Measurements from ENCODE around the gene NTM. TPM values are rescaled to one million over a fixed set of nuclear protein-coding genes. Genes with fewer than 3 reads are reported as not detected.

Gene NTM
- total RNA-seq, 1 experiment from 2014 or later, result 16.4 TPM

DNA sequence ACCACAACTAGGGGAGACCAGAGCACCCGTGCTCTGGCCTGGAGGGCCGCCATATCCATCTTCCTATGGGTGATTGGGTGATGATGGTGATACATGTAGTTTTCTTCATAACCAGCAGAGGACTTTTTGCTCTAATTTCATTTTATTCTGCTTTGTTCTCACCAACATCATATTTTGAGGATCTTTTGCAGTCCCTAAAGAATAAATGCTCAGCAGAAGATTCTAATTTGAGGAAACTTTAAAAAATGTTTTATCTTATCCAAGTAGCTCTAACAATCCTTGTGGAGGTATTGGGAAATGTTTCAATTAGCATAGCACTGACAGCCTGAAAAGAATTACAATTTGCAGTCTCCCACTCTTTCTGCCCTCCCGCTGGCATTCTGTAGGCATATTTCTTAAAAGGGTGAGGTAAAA, 544.0 kb downstream of the NTM start:
- no peak for DNase-seq (ENCODE audit: low spot score)
- CTCF ChIA-PET, result interaction anchor here (1.3 to 1.6 kb wide), 4 partner anchors 212 to 226 kb away, joined by 3 to 6 read pairs (median 4); no protein-coding TSS in a partner anchor
- peaks cover 21% of the 10 kb centered on the region for H3K27me3 Mint-ChIP-seq (ENCODE audit: low read depth)
- POLR2A ChIA-PET, result no interaction called here
- TF ChIP-seq FOXJ3 (CRISPR knock-in tag; IDR thresholded peaks at IDR 0.05; ENCODE audit: borderline replicate concordance) (no peak), ZNF121 (CRISPR knock-in tag; IDR thresholded peaks at IDR 0.05) (no peak), ERG (CRISPR knock-in tag; IDR thresholded peaks at IDR 0.05) (no peak), ZNF396 (CRISPR knock-in tag; IDR thresholded peaks at IDR 0.05; ENCODE audit: borderline replicate concordance) (no peak), RELA (CRISPR knock-in tag; IDR thresholded peaks at IDR 0.05; ENCODE audit: borderline replicate concordance) (no peak), TEAD1 (CRISPR knock-in tag; IDR thresholded peaks at IDR 0.05) (no peak), NR2C2 (CRISPR knock-in tag; IDR thresholded peaks at IDR 0.05) (no peak), OVOL2 (CRISPR knock-in tag; IDR thresholded peaks at IDR 0.05; ENCODE audit: borderline replicate concordance) (no peak), MAX (CRISPR knock-in tag; IDR thresholded peaks at IDR 0.05) (no peak), E2F4 (CRISPR knock-in tag; IDR thresholded peaks at IDR 0.05; ENCODE audit: borderline replicate concordance, low read depth) (no peak), MYBL2 (CRISPR knock-in tag; IDR thresholded peaks at IDR 0.05) (no peak), PREB (CRISPR knock-in tag; IDR thresholded peaks at IDR 0.05; ENCODE audit: borderline replicate concordance) (no peak), ZNF317 (CRISPR knock-in tag; IDR thresholded peaks at IDR 0.05; ENCODE audit: borderline replicate concordance, low read depth) (no peak), MXD4 (CRISPR knock-in tag; IDR thresholded peaks at IDR 0.05; ENCODE audit: borderline replicate concordance) (no peak), ZNF671 (CRISPR knock-in tag; IDR thresholded peaks at IDR 0.05) (no peak)
- TF ChIP-seq, protein P1, sequence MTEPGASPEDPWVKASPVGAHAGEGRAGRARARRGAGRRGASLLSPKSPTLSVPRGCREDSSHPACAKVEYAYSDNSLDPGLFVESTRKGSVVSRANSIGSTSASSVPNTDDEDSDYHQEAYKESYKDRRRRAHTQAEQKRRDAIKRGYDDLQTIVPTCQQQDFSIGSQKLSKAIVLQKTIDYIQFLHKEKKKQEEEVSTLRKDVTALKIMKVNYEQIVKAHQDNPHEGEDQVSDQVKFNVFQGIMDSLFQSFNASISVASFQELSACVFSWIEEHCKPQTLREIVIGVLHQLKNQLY (CRISPR knock-in tag; IDR thresholded peaks at IDR 0.05), result no peak
- TF ChIP-seq, protein P2, sequence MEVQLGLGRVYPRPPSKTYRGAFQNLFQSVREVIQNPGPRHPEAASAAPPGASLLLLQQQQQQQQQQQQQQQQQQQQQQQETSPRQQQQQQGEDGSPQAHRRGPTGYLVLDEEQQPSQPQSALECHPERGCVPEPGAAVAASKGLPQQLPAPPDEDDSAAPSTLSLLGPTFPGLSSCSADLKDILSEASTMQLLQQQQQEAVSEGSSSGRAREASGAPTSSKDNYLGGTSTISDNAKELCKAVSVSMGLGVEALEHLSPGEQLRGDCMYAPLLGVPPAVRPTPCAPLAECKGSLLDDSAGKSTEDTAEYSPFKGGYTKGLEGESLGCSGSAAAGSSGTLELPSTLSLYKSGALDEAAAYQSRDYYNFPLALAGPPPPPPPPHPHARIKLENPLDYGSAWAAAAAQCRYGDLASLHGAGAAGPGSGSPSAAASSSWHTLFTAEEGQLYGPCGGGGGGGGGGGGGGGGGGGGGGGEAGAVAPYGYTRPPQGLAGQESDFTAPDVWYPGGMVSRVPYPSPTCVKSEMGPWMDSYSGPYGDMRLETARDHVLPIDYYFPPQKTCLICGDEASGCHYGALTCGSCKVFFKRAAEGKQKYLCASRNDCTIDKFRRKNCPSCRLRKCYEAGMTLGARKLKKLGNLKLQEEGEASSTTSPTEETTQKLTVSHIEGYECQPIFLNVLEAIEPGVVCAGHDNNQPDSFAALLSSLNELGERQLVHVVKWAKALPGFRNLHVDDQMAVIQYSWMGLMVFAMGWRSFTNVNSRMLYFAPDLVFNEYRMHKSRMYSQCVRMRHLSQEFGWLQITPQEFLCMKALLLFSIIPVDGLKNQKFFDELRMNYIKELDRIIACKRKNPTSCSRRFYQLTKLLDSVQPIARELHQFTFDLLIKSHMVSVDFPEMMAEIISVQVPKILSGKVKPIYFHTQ (CRISPR knock-in tag; IDR thresholded peaks at IDR 0.05), result no peak
- TF ChIP-seq, protein P3, sequence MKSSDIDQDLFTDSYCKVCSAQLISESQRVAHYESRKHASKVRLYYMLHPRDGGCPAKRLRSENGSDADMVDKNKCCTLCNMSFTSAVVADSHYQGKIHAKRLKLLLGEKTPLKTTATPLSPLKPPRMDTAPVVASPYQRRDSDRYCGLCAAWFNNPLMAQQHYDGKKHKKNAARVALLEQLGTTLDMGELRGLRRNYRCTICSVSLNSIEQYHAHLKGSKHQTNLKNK (CRISPR knock-in tag; IDR thresholded peaks at IDR 0.05), result no peak
- TF ChIP-seq, protein P4, sequence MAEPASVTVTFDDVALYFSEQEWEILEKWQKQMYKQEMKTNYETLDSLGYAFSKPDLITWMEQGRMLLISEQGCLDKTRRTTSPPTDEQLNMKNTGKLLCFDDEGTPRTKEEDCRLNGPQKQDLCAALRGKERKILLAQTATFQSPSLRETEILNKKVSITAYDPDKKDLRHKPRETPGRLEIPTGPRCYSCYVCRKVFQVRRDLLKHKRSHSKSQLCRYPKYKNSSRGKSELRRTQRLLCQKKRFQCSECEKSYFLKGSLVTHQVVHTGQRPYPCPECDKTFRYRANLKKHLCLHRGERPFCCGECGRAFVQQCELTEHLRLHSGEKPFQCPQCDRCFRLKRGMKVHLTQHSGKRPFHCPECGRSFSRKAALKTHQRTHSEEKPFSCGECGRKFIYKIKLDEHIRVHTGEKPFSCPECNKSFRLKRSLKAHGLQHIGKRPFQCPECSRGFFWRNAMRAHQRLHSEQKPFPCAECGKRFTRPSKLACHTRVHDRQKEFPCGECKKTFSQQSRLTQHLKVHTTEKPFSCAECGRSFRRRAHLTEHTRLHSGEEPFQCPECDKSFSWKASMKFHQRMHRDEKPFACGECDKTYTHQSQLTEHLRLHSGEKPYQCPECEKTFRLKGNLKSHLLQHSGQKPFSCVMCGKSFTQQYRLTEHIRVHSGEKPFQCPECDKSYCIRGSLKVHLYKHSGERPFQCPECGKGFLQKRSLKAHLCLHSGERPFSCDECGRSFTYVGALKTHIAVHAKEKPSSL (CRISPR knock-in tag; conservative IDR thresholded peaks at IDR 0.05), result no peak
- TF ChIP-seq, protein P5, sequence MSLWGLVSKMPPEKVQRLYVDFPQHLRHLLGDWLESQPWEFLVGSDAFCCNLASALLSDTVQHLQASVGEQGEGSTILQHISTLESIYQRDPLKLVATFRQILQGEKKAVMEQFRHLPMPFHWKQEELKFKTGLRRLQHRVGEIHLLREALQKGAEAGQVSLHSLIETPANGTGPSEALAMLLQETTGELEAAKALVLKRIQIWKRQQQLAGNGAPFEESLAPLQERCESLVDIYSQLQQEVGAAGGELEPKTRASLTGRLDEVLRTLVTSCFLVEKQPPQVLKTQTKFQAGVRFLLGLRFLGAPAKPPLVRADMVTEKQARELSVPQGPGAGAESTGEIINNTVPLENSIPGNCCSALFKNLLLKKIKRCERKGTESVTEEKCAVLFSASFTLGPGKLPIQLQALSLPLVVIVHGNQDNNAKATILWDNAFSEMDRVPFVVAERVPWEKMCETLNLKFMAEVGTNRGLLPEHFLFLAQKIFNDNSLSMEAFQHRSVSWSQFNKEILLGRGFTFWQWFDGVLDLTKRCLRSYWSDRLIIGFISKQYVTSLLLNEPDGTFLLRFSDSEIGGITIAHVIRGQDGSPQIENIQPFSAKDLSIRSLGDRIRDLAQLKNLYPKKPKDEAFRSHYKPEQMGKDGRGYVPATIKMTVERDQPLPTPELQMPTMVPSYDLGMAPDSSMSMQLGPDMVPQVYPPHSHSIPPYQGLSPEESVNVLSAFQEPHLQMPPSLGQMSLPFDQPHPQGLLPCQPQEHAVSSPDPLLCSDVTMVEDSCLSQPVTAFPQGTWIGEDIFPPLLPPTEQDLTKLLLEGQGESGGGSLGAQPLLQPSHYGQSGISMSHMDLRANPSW (CRISPR knock-in tag; conservative IDR thresholded peaks at IDR 0.05; ENCODE audit: low read depth), result no peak
- H3K27ac Mint-ChIP-seq, result no peak overlapping the region
- H3K4me3 Mint-ChIP-seq, result no peak overlapping the region
- H3K9me3 Mint-ChIP-seq, result no peaks in the 10 kb centered on the region
- no peaks in the 10 kb centered on the region for H3K36me3 Mint-ChIP-seq
- peaks cover 43% of the 10 kb centered on the region for H3K4me1 Mint-ChIP-seq
- ATAC-seq, result no peak
